WTC11 (cell line): ENCODE measurements around the gene IL20RA. TPM values are rescaled to one million over a fixed set of nuclear protein-coding genes. Genes with fewer than 3 reads are reported as not detected.
A peak's percentile ranks its signal among the peaks of the same experiment; 100 is the strongest.

Source experiments
- ATAC-seq: fragments of 200-7000 bp; cut with Tn5 transposase; 2 replicates; pipeline ENCODE4 v1.10.0; 2021; ENCODE audit warnings: mild to moderate bottlenecking, moderate library complexity
- CTCF ChIA-PET: fragments of 300-600 bp; sonication (Branson Sonifier 250); formaldehyde crosslinking; loops from one replicate; lab custom pipeline; 2021; ENCODE audit warnings: antibody characterized with exemption; lab: Charles Lee
- POLR2A ChIA-PET: fragments of 350-600 bp; sonication (Branson Sonifier 250); formaldehyde crosslinking; loops from one replicate; lab custom pipeline; 2021; ENCODE audit warnings: antibody characterized with exemption; lab: Charles Lee
- DNase-seq: peaks from one replicate; pipeline ENCODE4 v3.0.0; 2021; ENCODE audit warnings: low spot score
- H3K27ac Mint-ChIP-seq: 2 replicates; pipeline ENCODE4 v1.8.0; 2021; ENCODE audit warnings: mixed read lengths
- H3K27me3 Mint-ChIP-seq: 2 replicates; pipeline ENCODE4 v1.8.0; 2021; ENCODE audit warnings: low read depth, mild to moderate bottlenecking, moderate library complexity, mixed read lengths
- H3K36me3 Mint-ChIP-seq: 2 replicates; pipeline ENCODE4 v1.8.0; 2021; ENCODE audit warnings: mixed read lengths
- H3K4me1 Mint-ChIP-seq: 2 replicates; pipeline ENCODE4 v1.8.0; 2022; ENCODE audit warnings: mixed read lengths
- H3K4me3 Mint-ChIP-seq: 2 replicates; pipeline ENCODE4 v1.8.0; 2021; ENCODE audit warnings: mild to moderate bottlenecking, moderate library complexity, mixed read lengths
- H3K9me3 Mint-ChIP-seq: 2 replicates; pipeline ENCODE4 v1.8.0; 2021; ENCODE audit warnings: mixed read lengths
- CREB1 ChIP-seq: sonication (generic); formaldehyde crosslinking; IDR thresholded peaks from 2 replicates; pipeline ENCODE4 v1.8.0; 2023; ENCODE audit warnings: mild to moderate bottlenecking, missing genetic modification reagents
- E2F4 ChIP-seq: sonication (generic); formaldehyde crosslinking; IDR thresholded peaks from 2 replicates; pipeline ENCODE4 v1.8.1; 2022; ENCODE audit warnings: low read depth, mild to moderate bottlenecking, moderate library complexity, missing genetic modification reagents, borderline replicate concordance
- EMX1 ChIP-seq: fragments of 250-450 bp; sonication (Bioruptor Pico); IDR thresholded peaks from 2 replicates; pipeline ENCODE4 v1.8.0; 2021; ENCODE audit warnings: mild to moderate bottlenecking
- ESRRA ChIP-seq: sonication (generic); formaldehyde crosslinking; IDR thresholded peaks from 2 replicates; pipeline ENCODE4 v1.8.1; 2022; ENCODE audit warnings: mild to moderate bottlenecking, missing genetic modification reagents, borderline replicate concordance
- GABPB1 ChIP-seq: sonication (generic); formaldehyde crosslinking; IDR thresholded peaks from 2 replicates; pipeline ENCODE4 v1.8.1; 2023; ENCODE audit warnings: mild to moderate bottlenecking, missing genetic modification reagents
- MYBL2 ChIP-seq: sonication (generic); formaldehyde crosslinking; IDR thresholded peaks from 2 replicates; pipeline ENCODE4 v1.8.1; 2023; ENCODE audit warnings: mild to moderate bottlenecking, moderate library complexity, missing genetic modification reagents
- NR1H2 ChIP-seq: sonication (generic); formaldehyde crosslinking; IDR thresholded peaks from 2 replicates; pipeline ENCODE4 v1.9.0; 2021; ENCODE audit warnings: mild to moderate bottlenecking, moderate library complexity, missing genetic modification reagents
- PREB ChIP-seq: sonication (generic); formaldehyde crosslinking; IDR thresholded peaks from 2 replicates; pipeline ENCODE4 v1.8.1; 2022; ENCODE audit warnings: mild to moderate bottlenecking, missing genetic modification reagents, moderate library complexity, borderline replicate concordance
- RELA ChIP-seq: sonication (generic); formaldehyde crosslinking; IDR thresholded peaks from 2 replicates; pipeline ENCODE4 v1.8.1; 2022; ENCODE audit warnings: missing genetic modification reagents, mild to moderate bottlenecking, borderline replicate concordance
- SP1 ChIP-seq: sonication (generic); formaldehyde crosslinking; conservative IDR thresholded peaks from 2 replicates; pipeline ENCODE4 v1.8.1; 2022; ENCODE audit warnings: missing genetic modification reagents
- TP53 ChIP-seq: sonication (generic); formaldehyde crosslinking; IDR thresholded peaks from 2 replicates; pipeline ENCODE4 v1.8.1; 2023; ENCODE audit warnings: mild to moderate bottlenecking, missing genetic modification reagents
- ZBTB21 ChIP-seq: sonication (generic); formaldehyde crosslinking; IDR thresholded peaks from 2 replicates; pipeline ENCODE4 v1.8.1; 2023; ENCODE audit warnings: mild to moderate bottlenecking, missing genetic modification reagents, borderline replicate concordance
- ZNF232 ChIP-seq: sonication (generic); formaldehyde crosslinking; IDR thresholded peaks from 2 replicates; pipeline ENCODE4 v1.8.0; 2022; ENCODE audit warnings: mild to moderate bottlenecking, missing genetic modification reagents
- ZNF512 ChIP-seq: sonication (generic); formaldehyde crosslinking; IDR thresholded peaks from 2 replicates; pipeline ENCODE4 v1.8.1; 2022; ENCODE audit warnings: missing genetic modification reagents, borderline replicate concordance
- ZNF532 ChIP-seq: fragments of 250-450 bp; sonication (Bioruptor Pico); IDR thresholded peaks from 2 replicates; pipeline ENCODE4 v1.9.0; 2021; ENCODE audit warnings: mild to moderate bottlenecking, borderline replicate concordance
- total RNA-seq: library from RNA; stranded (reverse); gene quantifications from 3 replicates; pipeline ENCODE4 v1.2.3, GENCODE V29; 2021
- TF ChIP-seq, protein P1 (sequence below): fragments of 250-450 bp; sonication (Bioruptor Pico); IDR thresholded peaks from 2 replicates; pipeline ENCODE4 v1.9.0; 2021; ENCODE audit warnings: mild to moderate bottlenecking
- TF ChIP-seq, protein P2 (sequence below): sonication (generic); formaldehyde crosslinking; IDR thresholded peaks from 2 replicates; pipeline ENCODE4 v1.8.1; 2023; ENCODE audit warnings: mild to moderate bottlenecking, missing genetic modification reagents, moderate library complexity

The IL20RA gene
- total RNA-seq, 1 experiment from 2014 or later = 1.3 TPM

DNA sequence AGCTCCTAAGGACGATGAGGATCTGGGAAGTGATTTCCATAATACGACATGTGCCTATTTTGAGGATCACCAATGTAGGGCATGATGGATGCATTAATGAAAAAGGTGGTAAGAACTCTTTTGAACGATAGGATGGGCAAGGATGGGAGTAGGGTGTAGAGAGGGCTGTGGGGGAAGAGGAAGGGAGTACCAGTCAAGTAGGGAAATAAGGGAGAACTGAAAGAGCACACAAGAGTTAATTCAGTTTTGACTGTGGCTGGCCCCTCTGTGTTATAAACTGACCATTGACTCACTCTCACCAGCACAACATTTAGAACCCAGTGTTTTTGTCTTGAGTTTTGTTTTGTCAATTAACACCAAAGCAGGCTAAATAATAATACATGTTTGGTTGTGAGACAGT, 89.6 kb downstream of the IL20RA start:
- peak overlapping the region; percentile 97 for H3K27ac Mint-ChIP-seq
- ChIA-PET POLR2A (no interaction called here), CTCF (no interaction called here)
- peaks cover 63% of the 10 kb centered on the region for H3K4me1 Mint-ChIP-seq
- H3K9me3 Mint-ChIP-seq = 0 out of 2 replicates have a peak, but pooled peaks cover under 1% of the 10 kb centered on the region
- TF ChIP-seq PREB (no peak), ZNF232 (CRISPR knock-in tag) (no peak), NR1H2 (CRISPR knock-in tag) (no peak), ZBTB21 (CRISPR knock-in tag) (no peak), ZNF512 (CRISPR knock-in tag) (no peak), RELA (no peak), TP53 (no peak), ZNF532 (CRISPR knock-in tag) (no peak), E2F4 (CRISPR knock-in tag) (no peak), EMX1 (no peak), SP1 (CRISPR knock-in tag) (no peak), MYBL2 (CRISPR knock-in tag) (no peak), ESRRA (CRISPR knock-in tag) (no peak), GABPB1 (CRISPR knock-in tag) (no peak), CREB1 (no peak)
- TF ChIP-seq, protein P1, sequence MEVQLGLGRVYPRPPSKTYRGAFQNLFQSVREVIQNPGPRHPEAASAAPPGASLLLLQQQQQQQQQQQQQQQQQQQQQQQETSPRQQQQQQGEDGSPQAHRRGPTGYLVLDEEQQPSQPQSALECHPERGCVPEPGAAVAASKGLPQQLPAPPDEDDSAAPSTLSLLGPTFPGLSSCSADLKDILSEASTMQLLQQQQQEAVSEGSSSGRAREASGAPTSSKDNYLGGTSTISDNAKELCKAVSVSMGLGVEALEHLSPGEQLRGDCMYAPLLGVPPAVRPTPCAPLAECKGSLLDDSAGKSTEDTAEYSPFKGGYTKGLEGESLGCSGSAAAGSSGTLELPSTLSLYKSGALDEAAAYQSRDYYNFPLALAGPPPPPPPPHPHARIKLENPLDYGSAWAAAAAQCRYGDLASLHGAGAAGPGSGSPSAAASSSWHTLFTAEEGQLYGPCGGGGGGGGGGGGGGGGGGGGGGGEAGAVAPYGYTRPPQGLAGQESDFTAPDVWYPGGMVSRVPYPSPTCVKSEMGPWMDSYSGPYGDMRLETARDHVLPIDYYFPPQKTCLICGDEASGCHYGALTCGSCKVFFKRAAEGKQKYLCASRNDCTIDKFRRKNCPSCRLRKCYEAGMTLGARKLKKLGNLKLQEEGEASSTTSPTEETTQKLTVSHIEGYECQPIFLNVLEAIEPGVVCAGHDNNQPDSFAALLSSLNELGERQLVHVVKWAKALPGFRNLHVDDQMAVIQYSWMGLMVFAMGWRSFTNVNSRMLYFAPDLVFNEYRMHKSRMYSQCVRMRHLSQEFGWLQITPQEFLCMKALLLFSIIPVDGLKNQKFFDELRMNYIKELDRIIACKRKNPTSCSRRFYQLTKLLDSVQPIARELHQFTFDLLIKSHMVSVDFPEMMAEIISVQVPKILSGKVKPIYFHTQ (CRISPR knock-in tag) = no peak
- TF ChIP-seq, protein P2, sequence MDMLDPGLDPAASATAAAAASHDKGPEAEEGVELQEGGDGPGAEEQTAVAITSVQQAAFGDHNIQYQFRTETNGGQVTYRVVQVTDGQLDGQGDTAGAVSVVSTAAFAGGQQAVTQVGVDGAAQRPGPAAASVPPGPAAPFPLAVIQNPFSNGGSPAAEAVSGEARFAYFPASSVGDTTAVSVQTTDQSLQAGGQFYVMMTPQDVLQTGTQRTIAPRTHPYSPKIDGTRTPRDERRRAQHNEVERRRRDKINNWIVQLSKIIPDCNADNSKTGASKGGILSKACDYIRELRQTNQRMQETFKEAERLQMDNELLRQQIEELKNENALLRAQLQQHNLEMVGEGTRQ (CRISPR knock-in tag) = no peak
- peaks cover 3% of the 10 kb centered on the region; the same call in 1 of the 2 replicates for H3K36me3 Mint-ChIP-seq
- no peaks in the 10 kb centered on the region for H3K27me3 Mint-ChIP-seq
- 0 out of 2 replicates have a peak overlapping the region, but pooled peaks have one; percentile 1 for H3K4me3 Mint-ChIP-seq
- no peak for ATAC-seq
- no peak for DNase-seq
